Adipose tissue (tissue), 3 donors: ENCODE data around the gene CTNNBIP1. TPM values are rescaled to one million over a fixed set of nuclear protein-coding genes. Genes with fewer than 3 reads are reported as not detected.

Experiments
- polyA plus RNA-seq, 3 donors: library from polyadenylated mRNA; stranded (reverse); fragments of 200-250 nt; gene quantifications; one replicate each; pipeline ENCODE4 v1.2.3, GENCODE V29; 2013
- donor health status: healthy with polysubstance abuse.
- donor health status: Bipolar disorder and iron deficiency.
- donor health status: healthy.

Gene CTNNBIP1
- polyA plus RNA-seq, 3 donors = 18.1 to 22.6 (median 18.6) TPM

Other genes starting within 250 kb of the CTNNBIP1 start
- 10 to 100 TPM; 23.2 to 28.8 (median 28.8) TPM for gene CLSTN1, start 86.3 kb downstream of the CTNNBIP1 start, polyA plus RNA-seq
- 10 to 100 TPM in 2 of 3 donors, 1 to 10 TPM in 1; 9.3 to 31.8 (median 14.1) TPM for gene LZIC, start 33.1 kb upstream of the CTNNBIP1 start, polyA plus RNA-seq
- 1 to 10 TPM; 4.2 to 4.9 (median 4.9) TPM for gene NMNAT1, start 33.2 kb upstream of the CTNNBIP1 start, polyA plus RNA-seq
- 100 to 1,000 TPM in 2 of 3 donors, 10 to 100 TPM in 1; 14.7 to 162 (median 139) TPM for gene RBP7, start 87.0 kb upstream of the CTNNBIP1 start, polyA plus RNA-seq
- gene UBE4B, start 122.7 kb upstream of the CTNNBIP1 start, polyA plus RNA-seq = 10 to 100 TPM; 21.0 to 27.9 (median 27.3) TPM